Psoas muscle (tissue), 8 donors: ENCODE measurements around the gene CROT. TPM values are rescaled to one million over a fixed set of nuclear protein-coding genes. Genes with fewer than 3 reads are reported as not detected.
A peak's percentile ranks its signal among the peaks of the same experiment; 100 is the strongest.

ENCODE experiments used
- ATAC-seq, 4 donors: fragments of 200-7000 bp; cut with Tn5 transposase; one replicate each; pipeline ENCODE4 v1.9.1; 2020; ENCODE audit warnings: moderate library complexity in 3 of 4, mild to moderate bottlenecking in 2 of 4
- DNase-seq, 2 donors: peaks; one replicate each; pipeline ENCODE4 v3.0.0-alpha.2; 2020
- H3K27ac ChIP-seq: fragments of 200-600 bp; one replicate; pipeline ENCODE4 v1.8.0; 2022
- H3K27me3 ChIP-seq, 3 donors: fragments of 200-600 bp in 1 of 3; one replicate each; pipeline versions ENCODE4 v1.6.1 to v1.8.0; 2013 to 2022; ENCODE audit warnings: low read length in 2 of 3, mild to moderate bottlenecking in 2 of 3, moderate library complexity in 1 of 3; ENCODE audit not compliant: insufficient read depth in 3 of 3
- H3K36me3 ChIP-seq, 2 donors: fragments of 200-600 bp in 1 of 2; one replicate each; pipeline versions ENCODE4 v1.6.1 to v1.8.0; 2013 to 2022; ENCODE audit warnings: low read depth in 1 of 2, mild to moderate bottlenecking in 1 of 2, moderate library complexity in 1 of 2; ENCODE audit not compliant: insufficient read depth in 1 of 2
- H3K4me1 ChIP-seq: fragments of 200-600 bp; one replicate; pipeline ENCODE4 v1.8.0; 2022
- H3K4me3 ChIP-seq: fragments of 200-600 bp; one replicate; pipeline ENCODE4 v1.8.0; 2022; ENCODE audit warnings: mild to moderate bottlenecking
- H3K9me3 ChIP-seq: fragments of 200-600 bp; one replicate; pipeline ENCODE4 v1.8.0; 2022
- WGBS, 3 donors: extraction: QIAGEN DNeasy Blood & Tissue Kit; methylation state at CpG; one replicate each; pipeline versions ENCODE4 v1.1.6 to v1.1.7; 2013; 5-methylcytosine and 5-hydroxymethylcytosine counted together
- intact Hi-C, 2 donors: fragments of 100-400 bp; cut with DNase I; formaldehyde crosslinking; loops; one replicate each; pipeline versions ENCODE4 v1.11.0 to v1.14.2; 2022
- polyA plus RNA-seq, 3 donors: library from polyadenylated mRNA; stranded (reverse); fragments of 200-250 nt; gene quantifications; one replicate each; pipeline ENCODE4 v1.2.3, GENCODE V29; 2013
- total RNA-seq, 4 donors: library from RNA; stranded (reverse); fragmentation: NEBNext Ultra II Directional in 2 of 4; extraction: Animal tissue kit (Norgen Biotek cat#: 25700) in 2 of 4; gene quantifications; one replicate each; pipeline versions ENCODE4 v1.2.1 to v1.2.4, GENCODE V29; 2021 to 2023
- TF ChIP-seq, protein P1 (sequence below): fragments of 200-600 bp; IDR thresholded peaks from one replicate; pipeline ENCODE4 v1.8.0; 2022; ENCODE audit warnings: antibody characterized with exemption
- donor health status: healthy with polysubstance abuse.
- donor health status: DM: no; HTN: no; CAD: no; lungs with moderate emphysema.
- donor health status: Bipolar disorder and iron deficiency.
- donor health status: healthy.
- donor health status: DM: yes; HTN: yes; CAD: no.
- donor health status: DM: no; HTN: no; CAD: no.
- donor health status: DM: no; HTN: no; CAD: no.
- donor health status: DM: yes; HTN: yes; CAD: no.

The CROT gene
- total and polyA plus RNA-seq, 7 donors: 3.1 to 12.4 (median 8.8) TPM

DNA sequence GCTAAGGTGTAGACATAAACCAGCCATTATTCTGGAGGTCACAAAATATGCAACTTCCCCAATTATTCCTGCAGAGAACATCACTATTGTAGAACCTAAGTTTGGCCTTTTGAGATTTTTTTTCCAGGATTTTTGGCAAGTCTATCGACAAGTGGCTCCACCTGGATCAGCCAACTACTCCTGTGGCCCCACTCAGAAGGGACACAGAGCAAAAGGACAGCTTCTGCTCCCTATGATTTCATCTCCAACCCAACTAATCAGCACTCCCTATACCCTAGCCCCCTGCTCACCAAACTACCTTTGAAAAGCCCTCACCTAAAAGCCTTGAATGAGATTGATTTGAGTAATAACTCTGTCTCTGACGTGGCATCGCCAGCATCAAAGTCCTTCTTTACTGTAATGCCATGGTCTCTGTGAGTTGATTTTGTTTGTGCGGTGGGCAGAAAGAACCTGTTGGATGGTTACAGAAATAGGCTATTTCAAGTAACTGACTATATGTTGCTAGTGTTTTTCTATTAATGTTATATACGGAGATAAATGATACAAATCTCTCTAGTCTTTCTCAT is 13.7 kb upstream of the CROT start:
- no peaks in the 10 kb centered on the region for H3K27me3 ChIP-seq
- no peak for DNase-seq
- H3K27ac ChIP-seq: no peak overlapping the region
- intact Hi-C loops: no loop called here
- no peak for ATAC-seq
- H3K4me1 ChIP-seq: no peaks in the 10 kb centered on the region
- H3K36me3 ChIP-seq: peaks cover 0 to 2% of the 10 kb centered on the region in 2 donors
- no peak overlapping the region for H3K4me3 ChIP-seq
- 92 to 98% (median 97%) methylated on average over 5 of the region's 5 CpGs for WGBS, 3 donors
- TF ChIP-seq, protein P1, sequence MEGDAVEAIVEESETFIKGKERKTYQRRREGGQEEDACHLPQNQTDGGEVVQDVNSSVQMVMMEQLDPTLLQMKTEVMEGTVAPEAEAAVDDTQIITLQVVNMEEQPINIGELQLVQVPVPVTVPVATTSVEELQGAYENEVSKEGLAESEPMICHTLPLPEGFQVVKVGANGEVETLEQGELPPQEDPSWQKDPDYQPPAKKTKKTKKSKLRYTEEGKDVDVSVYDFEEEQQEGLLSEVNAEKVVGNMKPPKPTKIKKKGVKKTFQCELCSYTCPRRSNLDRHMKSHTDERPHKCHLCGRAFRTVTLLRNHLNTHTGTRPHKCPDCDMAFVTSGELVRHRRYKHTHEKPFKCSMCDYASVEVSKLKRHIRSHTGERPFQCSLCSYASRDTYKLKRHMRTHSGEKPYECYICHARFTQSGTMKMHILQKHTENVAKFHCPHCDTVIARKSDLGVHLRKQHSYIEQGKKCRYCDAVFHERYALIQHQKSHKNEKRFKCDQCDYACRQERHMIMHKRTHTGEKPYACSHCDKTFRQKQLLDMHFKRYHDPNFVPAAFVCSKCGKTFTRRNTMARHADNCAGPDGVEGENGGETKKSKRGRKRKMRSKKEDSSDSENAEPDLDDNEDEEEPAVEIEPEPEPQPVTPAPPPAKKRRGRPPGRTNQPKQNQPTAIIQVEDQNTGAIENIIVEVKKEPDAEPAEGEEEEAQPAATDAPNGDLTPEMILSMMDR: no peak
- peaks cover 21% of the 10 kb centered on the region for H3K9me3 ChIP-seq

DNA sequence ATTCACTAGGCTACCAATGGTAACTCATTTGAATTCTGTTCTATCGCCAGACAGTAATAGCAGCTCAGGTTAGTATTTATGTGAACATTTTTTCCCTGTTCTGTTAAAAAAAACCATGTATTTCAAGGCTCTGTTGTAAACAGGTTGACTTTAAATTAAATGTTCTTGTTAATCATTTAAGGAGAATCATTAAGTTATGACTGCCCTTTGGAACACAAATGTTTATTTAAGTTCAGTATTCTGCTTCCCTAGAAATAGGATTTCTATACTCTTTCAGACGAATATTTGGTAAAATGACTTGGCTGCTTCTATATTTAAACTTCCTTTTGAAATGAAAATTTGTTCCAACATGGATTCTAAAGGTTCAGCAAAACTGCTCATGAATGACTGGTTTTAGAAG is 13.1 kb upstream of the CROT start:
- Histone ChIP-seq H3K9me3 (peaks cover 15% of the 10 kb centered on the region), H3K4me1 (no peaks in the 10 kb centered on the region), H3K27me3 (no peaks in the 10 kb centered on the region), H3K36me3 (peaks cover under 1 to 4% of the 10 kb centered on the region in 2 donors), H3K4me3 (no peak overlapping the region), H3K27ac (no peak overlapping the region)
- ATAC-seq (no peak), DNase-seq (no peak)
- WGBS, 3 donors: 86 to 91% (median 87%) methylated on average over 2 of the region's 2 CpGs
- intact Hi-C loops: no loop called here
- TF ChIP-seq, protein P1: no peak

- TF ChIP-seq, protein P1: no peak
- DNase-seq (no peak), ATAC-seq (no peak)
- intact Hi-C loops: no loop called here
- H3K36me3 ChIP-seq: peaks cover 0 to 21% of the 10 kb centered on the region in 2 donors
- WGBS, 3 donors: 96 to 97% (median 97%) methylated on average over 4 of the region's 4 CpGs
- no peaks in the 10 kb centered on the region for H3K9me3 ChIP-seq
- H3K4me3 ChIP-seq: no peak overlapping the region
- no peak overlapping the region for H3K27ac ChIP-seq
- no peaks in the 10 kb centered on the region for H3K4me1 ChIP-seq
- no peaks in the 10 kb centered on the region for H3K27me3 ChIP-seq
Measured at GRCh38 chr7:87336136-87336535, 9.3 kb upstream of the CROT start.

GRCh38 chr7:87337331-87337730 is 8.1 kb upstream of the CROT start:
- ATAC-seq: no peak
- no peaks in the 10 kb centered on the region for H3K9me3 ChIP-seq
- WGBS, 3 donors: 88 to 92% (median 90%) methylated on average over 2 of the region's 2 CpGs
- intact Hi-C loops: no loop called here
- no peak overlapping the region for H3K27ac ChIP-seq
- no peak for DNase-seq
- TF ChIP-seq, protein P1: no peak
- no peak overlapping the region for H3K4me3 ChIP-seq
- no peaks in the 10 kb centered on the region for H3K27me3 ChIP-seq
- H3K4me1 ChIP-seq: no peaks in the 10 kb centered on the region
- H3K36me3 ChIP-seq: peaks cover 0 to 21% of the 10 kb centered on the region in 2 donors

DNA sequence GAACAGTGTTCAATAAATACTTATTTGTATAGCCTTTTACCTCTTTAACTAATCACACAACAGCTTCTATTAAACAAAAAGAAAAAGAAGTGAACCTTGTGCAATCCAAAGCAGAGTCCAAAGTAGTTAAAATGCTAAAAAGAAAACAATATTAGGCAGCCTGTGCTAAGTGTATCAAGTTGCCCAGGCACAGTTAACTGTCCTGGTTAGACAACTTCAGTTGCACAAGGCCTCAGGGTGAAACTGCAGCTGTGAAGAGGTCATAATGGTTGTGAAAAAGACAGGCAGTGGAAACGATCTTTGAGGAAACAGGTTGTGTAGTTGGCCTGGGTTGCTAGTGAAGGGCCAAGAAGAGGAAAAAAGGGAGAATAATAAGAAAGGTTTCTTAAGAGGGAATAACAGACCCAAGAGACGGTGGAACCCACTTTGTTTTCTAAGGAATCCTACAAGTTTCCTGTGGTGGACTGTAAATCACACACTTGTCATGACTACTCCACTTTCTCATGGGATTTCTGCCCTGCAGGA is 6.0 kb upstream of the CROT start:
- Histone ChIP-seq H3K9me3 (no peaks in the 10 kb centered on the region), H3K4me1 (peaks cover 6% of the 10 kb centered on the region), H3K27me3 (no peaks in the 10 kb centered on the region), H3K4me3 (no peak overlapping the region), H3K27ac (no peak overlapping the region), H3K36me3 (peaks cover 0 to 21% of the 10 kb centered on the region in 2 donors)
- 43 to 49% (median 48%) methylated on average over 2 of the region's 2 CpGs for WGBS, 3 donors
- TF ChIP-seq, protein P1: no peak
- intact Hi-C loops: no loop called here
- ATAC-seq (peak in 1 of 4 donors; percentile 33), DNase-seq (no peak)
